ENCODE results near the gene RHBG.
"Not testable (repeated sequence)": the region's sequence is repeated elsewhere in the genome, so short reads cannot be mapped to it uniquely, and the experiment has no call there.

RHBG gene, protein sequence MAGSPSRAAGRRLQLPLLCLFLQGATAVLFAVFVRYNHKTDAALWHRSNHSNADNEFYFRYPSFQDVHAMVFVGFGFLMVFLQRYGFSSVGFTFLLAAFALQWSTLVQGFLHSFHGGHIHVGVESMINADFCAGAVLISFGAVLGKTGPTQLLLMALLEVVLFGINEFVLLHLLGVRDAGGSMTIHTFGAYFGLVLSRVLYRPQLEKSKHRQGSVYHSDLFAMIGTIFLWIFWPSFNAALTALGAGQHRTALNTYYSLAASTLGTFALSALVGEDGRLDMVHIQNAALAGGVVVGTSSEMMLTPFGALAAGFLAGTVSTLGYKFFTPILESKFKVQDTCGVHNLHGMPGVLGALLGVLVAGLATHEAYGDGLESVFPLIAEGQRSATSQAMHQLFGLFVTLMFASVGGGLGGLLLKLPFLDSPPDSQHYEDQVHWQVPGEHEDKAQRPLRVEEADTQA

DNA sequence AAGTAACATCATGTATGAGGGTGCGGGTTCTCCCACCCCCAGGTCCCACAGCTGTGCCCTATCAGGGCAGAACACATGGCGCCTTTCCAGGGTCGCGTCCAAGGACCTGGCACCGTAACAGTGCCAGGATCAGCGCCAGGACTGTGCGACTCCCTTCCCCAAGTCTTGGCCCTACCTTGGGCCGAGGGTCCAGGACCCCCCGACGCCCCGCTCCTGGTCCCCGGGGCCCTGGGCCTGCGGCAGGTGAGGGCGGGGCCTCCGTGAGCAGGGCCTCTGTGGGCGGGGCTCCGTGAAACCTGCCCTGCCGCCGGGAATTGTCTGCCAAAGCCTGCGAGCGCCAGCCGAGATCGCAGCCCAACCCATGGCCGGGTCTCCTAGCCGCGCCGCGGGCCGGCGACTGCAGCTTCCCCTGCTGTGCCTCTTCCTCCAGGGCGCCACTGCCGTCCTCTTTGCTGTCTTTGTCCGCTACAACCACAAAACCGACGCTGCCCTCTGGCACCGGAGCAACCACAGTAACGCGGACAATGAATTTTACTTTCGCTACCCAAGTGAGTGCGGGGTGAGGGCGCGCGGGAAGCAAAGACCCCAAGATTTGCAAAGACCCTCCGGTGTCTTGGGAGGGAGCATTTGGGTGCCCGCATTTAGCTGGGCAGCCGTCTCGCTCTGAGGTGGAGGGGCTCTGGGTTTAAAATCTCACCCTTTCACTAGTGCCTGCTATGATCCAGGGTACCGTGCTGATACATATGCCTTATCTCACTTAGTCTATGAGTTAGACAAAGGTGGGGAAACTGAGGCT lies at the start of gene RHBG:
RHBG (plus strand) TSS at position 323 of the 796 bp plus-strand sequence; CDS start at position 362, 39 bp downstream.
- ATAC-seq (ENCODE audit: insufficient read depth, low read depth): no peak

DNA sequence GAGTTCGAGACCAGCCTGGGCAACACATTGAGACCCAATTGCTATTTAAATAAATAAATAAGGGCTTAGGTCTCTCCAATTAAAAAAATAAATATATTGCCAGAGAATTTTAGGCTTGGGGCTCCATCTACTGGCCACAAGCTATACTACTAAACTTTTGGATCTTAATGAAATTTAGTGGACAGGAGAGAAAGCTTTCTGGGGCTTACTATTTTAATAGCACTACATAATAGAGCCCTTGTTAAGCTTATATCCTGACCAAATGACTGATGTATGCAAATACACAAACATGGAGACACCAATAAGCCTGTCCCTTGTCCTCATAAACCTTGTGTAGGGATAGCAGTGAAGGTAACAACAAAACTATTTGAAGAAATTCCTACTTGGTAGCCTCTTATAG lies 49.3 kb upstream of the RHBG start:
- Histone ChIP-seq H3K4me1 (ENCODE audit: insufficient read depth, low read length) (no peaks in the 10 kb centered on the region), H3K4me3 (ENCODE audit: low read depth in 1 of 2, low read length in 2 of 2) (no peak overlapping the region), H3K4me2 (ENCODE audit: insufficient read depth, low read length) (no peak overlapping the region), H2AFZ (ENCODE audit: low read depth, low read length) (no peak overlapping the region), H3K36me3 (ENCODE audit: insufficient read depth, low read length) (peaks cover 92% of the 10 kb centered on the region), H3K9me3 (ENCODE audit: insufficient read depth, low read length, severe bottlenecking) (no peaks in the 10 kb centered on the region), H3K79me2 (ENCODE audit: insufficient read depth, low read length) (peaks cover 4% of the 10 kb centered on the region), H3K9ac (ENCODE audit: low read depth, low read length) (no peak overlapping the region), H3K27ac (ENCODE audit: low read length) (no peak overlapping the region), H3K27me3 (ENCODE audit: insufficient read depth, low read length, poor library complexity) (no peaks in the 10 kb centered on the region), H4K20me1 (ENCODE audit: insufficient read depth, low read length) (peaks cover 13% of the 10 kb centered on the region; the same call in 1 of the 2 replicates)
- DNase-seq (no peak), ATAC-seq (ENCODE audit: insufficient read depth, low read depth) (no peak)
- TF ChIP-seq, protein P1, sequence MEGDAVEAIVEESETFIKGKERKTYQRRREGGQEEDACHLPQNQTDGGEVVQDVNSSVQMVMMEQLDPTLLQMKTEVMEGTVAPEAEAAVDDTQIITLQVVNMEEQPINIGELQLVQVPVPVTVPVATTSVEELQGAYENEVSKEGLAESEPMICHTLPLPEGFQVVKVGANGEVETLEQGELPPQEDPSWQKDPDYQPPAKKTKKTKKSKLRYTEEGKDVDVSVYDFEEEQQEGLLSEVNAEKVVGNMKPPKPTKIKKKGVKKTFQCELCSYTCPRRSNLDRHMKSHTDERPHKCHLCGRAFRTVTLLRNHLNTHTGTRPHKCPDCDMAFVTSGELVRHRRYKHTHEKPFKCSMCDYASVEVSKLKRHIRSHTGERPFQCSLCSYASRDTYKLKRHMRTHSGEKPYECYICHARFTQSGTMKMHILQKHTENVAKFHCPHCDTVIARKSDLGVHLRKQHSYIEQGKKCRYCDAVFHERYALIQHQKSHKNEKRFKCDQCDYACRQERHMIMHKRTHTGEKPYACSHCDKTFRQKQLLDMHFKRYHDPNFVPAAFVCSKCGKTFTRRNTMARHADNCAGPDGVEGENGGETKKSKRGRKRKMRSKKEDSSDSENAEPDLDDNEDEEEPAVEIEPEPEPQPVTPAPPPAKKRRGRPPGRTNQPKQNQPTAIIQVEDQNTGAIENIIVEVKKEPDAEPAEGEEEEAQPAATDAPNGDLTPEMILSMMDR (IDR thresholded peaks at IDR 0.05; ENCODE audit: borderline replicate concordance, extremely low read depth, low read length, poor library complexity, severe bottlenecking): peak; percentile 61
- TF ChIP-seq EZH2 (IDR thresholded peaks at IDR 0.05; ENCODE audit: borderline replicate concordance, low read depth, low read length, severe bottlenecking): no peak

More for the DNA sequence above, at the start of gene RHBG:
- DNase-seq: no peak
- peaks cover 5% of the 10 kb centered on the region for H3K27me3 ChIP-seq (ENCODE audit: insufficient read depth, low read length, poor library complexity)
- no peaks in the 10 kb centered on the region for H3K36me3 ChIP-seq (ENCODE audit: insufficient read depth, low read length)
- no peak for TF ChIP-seq EZH2 (IDR thresholded peaks at IDR 0.05; ENCODE audit: borderline replicate concordance, low read depth, low read length, severe bottlenecking)
- TF ChIP-seq, protein P1 (IDR thresholded peaks at IDR 0.05; ENCODE audit: borderline replicate concordance, extremely low read depth, low read length, poor library complexity, severe bottlenecking): no peak
- H3K4me3 ChIP-seq (ENCODE audit: low read depth in 1 of 2, low read length in 2 of 2): no peak within 1 kb of the TSS
- H3K79me2 ChIP-seq (ENCODE audit: insufficient read depth, low read length): no peaks in the 10 kb centered on the region
- no peak within 1 kb of the TSS for H3K4me2 ChIP-seq (ENCODE audit: insufficient read depth, low read length)
- no peak within 1 kb of the TSS for H3K27ac ChIP-seq (ENCODE audit: low read length)
- H3K9me3 ChIP-seq (ENCODE audit: insufficient read depth, low read length, severe bottlenecking): no peaks in the 10 kb centered on the region
- no peak within 1 kb of the TSS for H2AFZ ChIP-seq (ENCODE audit: low read depth, low read length)
- H4K20me1 ChIP-seq (ENCODE audit: insufficient read depth, low read length): no peaks in the 10 kb centered on the region
- no peaks in the 10 kb centered on the region for H3K4me1 ChIP-seq (ENCODE audit: insufficient read depth, low read length)
- H3K9ac ChIP-seq (ENCODE audit: low read depth, low read length): no peak within 1 kb of the TSS

DNA sequence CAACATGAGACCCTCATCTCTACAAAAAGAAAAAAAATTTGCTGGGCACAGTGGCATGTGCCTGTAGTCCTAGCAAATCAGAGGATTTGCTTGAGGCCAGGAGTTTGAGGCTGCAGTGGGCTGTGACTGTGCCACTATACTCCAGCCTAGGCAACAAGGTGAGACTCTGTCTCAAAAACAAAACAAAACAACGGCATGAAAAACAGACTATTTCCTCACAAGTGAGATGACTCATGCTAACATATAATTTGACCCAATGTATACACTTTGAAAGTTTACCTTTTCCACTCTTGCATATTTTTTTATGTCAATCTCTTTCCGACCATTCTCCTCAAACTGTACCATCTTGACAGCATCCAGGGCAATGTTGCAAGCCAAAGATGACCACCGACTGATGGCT lies 48.5 kb upstream of the RHBG start:
- ATAC-seq (ENCODE audit: insufficient read depth, low read depth) (no peak), DNase-seq (no peak)
- no peaks in the 10 kb centered on the region for H3K9me3 ChIP-seq (ENCODE audit: insufficient read depth, low read length, severe bottlenecking)
- H2AFZ ChIP-seq (ENCODE audit: low read depth, low read length): no peak overlapping the region
- H3K27ac ChIP-seq (ENCODE audit: low read length): no peak overlapping the region
- H3K4me1 ChIP-seq (ENCODE audit: insufficient read depth, low read length): no peaks in the 10 kb centered on the region
- H3K4me2 ChIP-seq (ENCODE audit: insufficient read depth, low read length): no peak overlapping the region
- peaks cover 9% of the 10 kb centered on the region for H3K79me2 ChIP-seq (ENCODE audit: insufficient read depth, low read length)
- TF ChIP-seq, protein P1 (IDR thresholded peaks at IDR 0.05; ENCODE audit: borderline replicate concordance, extremely low read depth, low read length, poor library complexity, severe bottlenecking): no peak
- TF ChIP-seq EZH2 (IDR thresholded peaks at IDR 0.05; ENCODE audit: borderline replicate concordance, low read depth, low read length, severe bottlenecking): no peak
- no peaks in the 10 kb centered on the region for H3K27me3 ChIP-seq (ENCODE audit: insufficient read depth, low read length, poor library complexity)
- no peak overlapping the region for H3K9ac ChIP-seq (ENCODE audit: low read depth, low read length)
- H3K36me3 ChIP-seq (ENCODE audit: insufficient read depth, low read length): peaks cover 92% of the 10 kb centered on the region
- peaks cover 15% of the 10 kb centered on the region; the same call in 1 of the 2 replicates for H4K20me1 ChIP-seq (ENCODE audit: insufficient read depth, low read length)
- no peak overlapping the region for H3K4me3 ChIP-seq (ENCODE audit: low read depth in 1 of 2, low read length in 2 of 2)

DNA sequence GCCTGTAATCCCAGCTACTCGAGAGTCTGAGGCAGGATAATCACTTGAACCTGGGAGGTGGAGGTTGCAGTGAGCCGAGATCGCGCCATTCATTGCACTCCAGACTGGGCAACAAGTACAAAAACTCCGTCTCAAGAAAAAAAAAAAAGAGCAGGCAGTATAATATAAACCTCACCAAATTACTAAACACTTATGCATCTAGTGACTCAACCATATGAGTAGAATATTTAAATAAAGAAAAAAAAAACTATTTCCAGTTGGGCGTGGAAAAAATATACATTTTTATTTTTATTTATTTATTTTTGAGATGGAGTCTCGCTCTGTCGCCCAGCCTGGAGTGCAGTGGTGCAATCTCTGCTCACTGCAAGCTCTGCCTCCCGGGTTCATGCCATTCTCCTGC lies 45.8 kb upstream of the RHBG start:
- H3K27ac ChIP-seq (ENCODE audit: low read length); H3K9me3 ChIP-seq (ENCODE audit: insufficient read depth, low read length, severe bottlenecking); H3K27me3 ChIP-seq (ENCODE audit: insufficient read depth, low read length, poor library complexity); ATAC-seq (ENCODE audit: insufficient read depth, low read depth); H3K4me1 ChIP-seq (ENCODE audit: insufficient read depth, low read length); H3K79me2 ChIP-seq (ENCODE audit: insufficient read depth, low read length); H3K4me2 ChIP-seq (ENCODE audit: insufficient read depth, low read length); DNase-seq; H3K9ac ChIP-seq (ENCODE audit: low read depth, low read length); H3K4me3 ChIP-seq (ENCODE audit: low read depth in 1 of 2, low read length in 2 of 2); H2AFZ ChIP-seq (ENCODE audit: low read depth, low read length): not testable (repeated sequence)
- Histone ChIP-seq H4K20me1 (ENCODE audit: insufficient read depth, low read length) (peaks cover 15% of the 10 kb centered on the region; the same call in 1 of the 2 replicates), H3K36me3 (ENCODE audit: insufficient read depth, low read length) (peaks cover 79% of the 10 kb centered on the region)
